Hepatocyte (in vitro differentiated cells): Measurements from ENCODE around the gene MRS2. TPM values are rescaled to one million over a fixed set of nuclear protein-coding genes. Genes with fewer than 3 reads are reported as not detected.

Experiments used
- DNase-seq: peaks from one replicate; pipeline ENCODE4 v3.0.0-alpha.2; 2016; ENCODE audit warnings: low spot score
- H2AFZ ChIP-seq: fragments of 200-600 bp; sonication (generic); 2 replicates; pipeline ENCODE4 v1.6.0; 2016; ENCODE audit warnings: antibody characterized with exemption, mild to moderate bottlenecking
- H3K27ac ChIP-seq: fragments of 200-600 bp; sonication (generic); 2 replicates; pipeline ENCODE4 v1.5.1; 2016; ENCODE audit warnings: mild to moderate bottlenecking
- H3K27me3 ChIP-seq: fragments of 200-600 bp; sonication (generic); 2 replicates; pipeline ENCODE4 v1.6.1; 2016
- H3K36me3 ChIP-seq: fragments of 200-600 bp; sonication (generic); replicated peaks from 2 replicates; pipeline ENCODE4 v1.5.1; 2016; ENCODE audit warnings: low read depth; ENCODE audit not compliant: insufficient read depth
- H3K4me1 ChIP-seq: fragments of 200-600 bp; sonication (generic); 2 replicates; pipeline ENCODE4 v1.5.1; 2016; ENCODE audit warnings: mild to moderate bottlenecking, moderate library complexity; ENCODE audit not compliant: insufficient read depth
- H3K4me2 ChIP-seq: fragments of 200-600 bp; sonication (generic); 2 replicates; pipeline ENCODE4 v1.6.0; 2016
- H3K4me3 ChIP-seq: fragments of 200-600 bp; sonication (generic); 2 replicates; pipeline ENCODE4 v1.5.1; 2016; ENCODE audit warnings: mild to moderate bottlenecking
- H3K79me2 ChIP-seq: fragments of 200-600 bp; sonication (generic); 2 replicates; pipeline ENCODE4 v1.6.0; 2017; ENCODE audit warnings: mild to moderate bottlenecking
- H3K9me2 ChIP-seq: fragments of 200-600 bp; sonication (generic); replicated peaks from 2 replicates; pipeline ENCODE4 v1.6.0; 2017; ENCODE audit warnings: mild to moderate bottlenecking; ENCODE audit not compliant: insufficient read depth
- H3K9me3 ChIP-seq: fragments of 200-600 bp; sonication (generic); 2 replicates; pipeline ENCODE4 v1.5.1; 2016; ENCODE audit warnings: low read depth, mild to moderate bottlenecking
- H4K20me1 ChIP-seq: fragments of 200-600 bp; sonication (generic); 2 replicates; pipeline ENCODE4 v1.6.0; 2016; ENCODE audit warnings: mild to moderate bottlenecking; ENCODE audit not compliant: insufficient read depth, poor library complexity, severe bottlenecking
- CTCF ChIP-seq: fragments of 200-600 bp; sonication (generic); IDR thresholded peaks from 2 replicates; pipeline ENCODE4 v1.5.1; 2016; ENCODE audit warnings: antibody characterized with exemption, mild to moderate bottlenecking; ENCODE audit not compliant: poor library complexity
- EZH2 ChIP-seq: fragments of 200-600 bp; sonication (generic); IDR thresholded peaks from 2 replicates; pipeline ENCODE4 v1.6.1; 2016; ENCODE audit warnings: antibody characterized with exemption, mild to moderate bottlenecking, borderline replicate concordance
- EZH2phosphoT487 ChIP-seq: fragments of 200-600 bp; sonication (generic); IDR thresholded peaks from one replicate; pipeline ENCODE4 v1.6.1; 2018; ENCODE audit warnings: antibody characterized with exemption, mild to moderate bottlenecking, low read depth, moderate library complexity; ENCODE audit not compliant: unreplicated experiment, severe bottlenecking
- WGBS: methylation state at CpG from one replicate; pipeline ENCODE4 v1.1.6; 2016; ENCODE audit warnings: low lambda C conversion rate; ENCODE audit errors: missing lambda C conversion rate; 5-methylcytosine and 5-hydroxymethylcytosine counted together
- polyA plus RNA-seq: library from polyadenylated mRNA; unstranded; fragments of >200 nt; fragmentation: Nextera tagmentation; extraction: Ambion mirVana; gene quantifications from 2 replicates; pipeline ENCODE4 v1.2.1, GENCODE V29; 2016
- total RNA-seq: library from RNA; depleted of rRNA; stranded (reverse); fragments of >200 nt; gene quantifications from 2 replicates; pipeline ENCODE4 v1.2.3, GENCODE V29; 2014

MRS2 gene, protein sequence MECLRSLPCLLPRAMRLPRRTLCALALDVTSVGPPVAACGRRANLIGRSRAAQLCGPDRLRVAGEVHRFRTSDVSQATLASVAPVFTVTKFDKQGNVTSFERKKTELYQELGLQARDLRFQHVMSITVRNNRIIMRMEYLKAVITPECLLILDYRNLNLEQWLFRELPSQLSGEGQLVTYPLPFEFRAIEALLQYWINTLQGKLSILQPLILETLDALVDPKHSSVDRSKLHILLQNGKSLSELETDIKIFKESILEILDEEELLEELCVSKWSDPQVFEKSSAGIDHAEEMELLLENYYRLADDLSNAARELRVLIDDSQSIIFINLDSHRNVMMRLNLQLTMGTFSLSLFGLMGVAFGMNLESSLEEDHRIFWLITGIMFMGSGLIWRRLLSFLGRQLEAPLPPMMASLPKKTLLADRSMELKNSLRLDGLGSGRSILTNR
- total RNA-seq (33.7 and 34.1 TPM in 2 replicates), polyA plus RNA-seq (21.9 and 29.0 TPM in 2 replicates)

GRCh38 chr6:24402697-24403500, at the start of gene MRS2:
TSS of gene MRS2 (plus strand) at chr6:24402936. CDS start at chr6:24403047, 111 bp downstream.
- H3K4me1 ChIP-seq, result peaks cover 23% of the 10 kb centered on the region
- WGBS, result under 1% methylated on average over 63 of the region's 63 CpGs
- H4K20me1 ChIP-seq, result peaks cover 14% of the 10 kb centered on the region
- H3K27ac ChIP-seq, result peak within 1 kb of the TSS; percentile 56
- H3K9me3 ChIP-seq, result no peaks in the 10 kb centered on the region
- H3K4me3 ChIP-seq, result peak within 1 kb of the TSS; percentile 38
- no peaks in the 10 kb centered on the region for H3K9me2 ChIP-seq
- H3K27me3 ChIP-seq, result no peaks in the 10 kb centered on the region
- peaks cover 52% of the 10 kb centered on the region for H3K79me2 ChIP-seq
- peak within 1 kb of the TSS; percentile 85 for H3K4me2 ChIP-seq
- H2AFZ ChIP-seq, result peak within 1 kb of the TSS; percentile 94
- peak; percentile 94 for DNase-seq
- TF ChIP-seq CTCF (no peak), EZH2 (no peak), EZH2phosphoT487 (no peak)
- no peaks in the 10 kb centered on the region for H3K36me3 ChIP-seq

DNA sequence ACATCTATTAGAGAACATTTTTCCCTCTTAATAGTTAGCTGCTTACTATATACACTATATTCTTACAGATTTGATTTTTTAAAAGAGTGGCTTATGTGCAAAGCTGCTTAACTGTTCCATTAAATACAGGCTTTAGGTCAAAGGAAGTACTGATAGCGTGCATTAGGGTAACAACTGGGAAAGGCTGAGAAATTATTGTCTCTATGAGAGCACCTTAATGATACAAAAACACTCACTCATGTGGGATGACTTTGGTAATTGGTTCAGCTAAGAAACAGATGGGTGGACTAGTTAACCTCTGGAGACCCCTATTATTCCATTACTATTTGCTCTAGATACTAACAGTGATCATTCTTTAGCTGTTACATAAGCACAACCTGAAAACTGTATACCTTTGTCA, 48.9 kb upstream of the MRS2 start:
- Histone ChIP-seq H3K9me3 (no peaks in the 10 kb centered on the region), H3K4me2 (no peak overlapping the region), H3K36me3 (no peaks in the 10 kb centered on the region), H3K4me3 (no peak overlapping the region), H3K9me2 (no peaks in the 10 kb centered on the region), H4K20me1 (no peaks in the 10 kb centered on the region), H3K27me3 (no peaks in the 10 kb centered on the region), H2AFZ (no peak overlapping the region), H3K27ac (no peak overlapping the region), H3K79me2 (no peaks in the 10 kb centered on the region), H3K4me1 (no peaks in the 10 kb centered on the region)
- WGBS, result 70% methylated on average over 1 of the region's 1 CpG
- no peak for DNase-seq
- TF ChIP-seq EZH2phosphoT487, result no peak
- no peak for TF ChIP-seq CTCF
- no peak for TF ChIP-seq EZH2

- H3K27me3 ChIP-seq, result no peaks in the 10 kb centered on the region
- H3K9me3 ChIP-seq, result no peaks in the 10 kb centered on the region
- H3K36me3 ChIP-seq, result no peaks in the 10 kb centered on the region
- no peak for TF ChIP-seq CTCF
- TF ChIP-seq EZH2, result no peak
- TF ChIP-seq EZH2phosphoT487, result no peak
- H3K4me3 ChIP-seq, result no peak overlapping the region
- DNase-seq, result no peak
- no peak overlapping the region for H3K4me2 ChIP-seq
- H3K79me2 ChIP-seq, result no peaks in the 10 kb centered on the region
- WGBS, result 71% methylated on average over 4 of the region's 4 CpGs
- H2AFZ ChIP-seq, result no peak overlapping the region
- no peaks in the 10 kb centered on the region for H3K4me1 ChIP-seq
- no peak overlapping the region for H3K27ac ChIP-seq
- H3K9me2 ChIP-seq, result no peaks in the 10 kb centered on the region
- H4K20me1 ChIP-seq, result no peaks in the 10 kb centered on the region
These were observed 47.3 kb upstream of the MRS2 start for GRCh38 chr6:24355393-24355792.
